CD4-positive, alpha-beta memory T cell (primary cell): ENCODE measurements around the gene ASB16. TPM values are rescaled to one million over a fixed set of nuclear protein-coding genes. Genes with fewer than 3 reads are reported as not detected.
A peak's percentile ranks its signal among the peaks of the same experiment; 100 is the strongest.

Experiments used
- CTCF ChIA-PET: fragments of 350-600 bp; sonication (Branson Sonifier 250); formaldehyde crosslinking; loops from one replicate; lab custom pipeline; 2021; ENCODE audit warnings: inconsistent platforms; ENCODE audit not compliant: partially characterized antibody; lab: Charles Lee
- POLR2A ChIA-PET: fragments of 350-600 bp; sonication (Branson Sonifier 250); formaldehyde crosslinking; loops from one replicate; lab custom pipeline; 2021; ENCODE audit not compliant: partially characterized antibody; lab: Charles Lee
- DNase-seq, 5 donors: peaks; one replicate each; pipeline versions ENCODE4 v3.0.0 to v3.0.0-alpha.2; 2020 to 2022; ENCODE audit warnings: mixed read lengths in 1 of 5
- H3K27ac ChIP-seq: one replicate; pipeline ENCODE4 v1.7.0; 2013; ENCODE audit warnings: low read depth, low read length
- H3K27me3 ChIP-seq: 2 replicates; pipeline ENCODE4 v1.7.0; 2013; ENCODE audit warnings: mild to moderate bottlenecking, low read length, moderate library complexity; ENCODE audit not compliant: insufficient read depth
- H3K36me3 ChIP-seq: 2 replicates; pipeline ENCODE4 v1.7.0; 2013; ENCODE audit warnings: mild to moderate bottlenecking, low read length, moderate library complexity; ENCODE audit not compliant: insufficient read depth
- H3K4me1 ChIP-seq: 2 replicates; pipeline ENCODE4 v1.7.0; 2013; ENCODE audit warnings: mild to moderate bottlenecking, low read length, moderate library complexity; ENCODE audit not compliant: insufficient read depth
- H3K4me3 ChIP-seq, 2 donors: one replicate each; pipeline ENCODE4 v1.7.0; 2013; ENCODE audit warnings: low read length in 2 of 2, mild to moderate bottlenecking in 1 of 2
- H3K9me3 ChIP-seq, 2 donors: one replicate each; pipeline ENCODE4 v1.7.0; 2013; ENCODE audit warnings: low read length in 2 of 2, control low read depth in 1 of 2; ENCODE audit not compliant: control insufficient read depth in 1 of 2
- H3K27ac Mint-ChIP-seq, 7 donors: one replicate each; pipeline ENCODE4 v1.8.0; 2020 to 2021; ENCODE audit warnings: mixed read lengths in 7 of 7, mild to moderate bottlenecking in 6 of 7, inconsistent platforms in 3 of 7, moderate library complexity in 3 of 7
- H3K27me3 Mint-ChIP-seq, 2 donors: one replicate each; pipeline ENCODE4 v1.8.0; 2020 to 2021; ENCODE audit warnings: mixed read lengths in 2 of 2
- H3K36me3 Mint-ChIP-seq, 2 donors: one replicate each; pipeline ENCODE4 v1.8.0; 2020 to 2021; ENCODE audit warnings: mixed read lengths in 2 of 2, inconsistent platforms in 1 of 2, mild to moderate bottlenecking in 1 of 2
- H3K4me1 Mint-ChIP-seq, 4 donors: one replicate each; pipeline ENCODE4 v1.8.0; 2020 to 2021; ENCODE audit warnings: mixed read lengths in 4 of 4, mild to moderate bottlenecking in 1 of 4
- H3K4me3 Mint-ChIP-seq, 8 donors: one replicate each; pipeline ENCODE4 v1.8.0; 2020 to 2021; ENCODE audit warnings: mixed read lengths in 8 of 8, mild to moderate bottlenecking in 7 of 8, moderate library complexity in 6 of 8, inconsistent platforms in 3 of 8
- H3K9me3 Mint-ChIP-seq, 8 donors: one replicate each; pipeline ENCODE4 v1.8.0; 2020 to 2021; ENCODE audit warnings: mixed read lengths in 8 of 8, mild to moderate bottlenecking in 5 of 8, inconsistent platforms in 3 of 8, moderate library complexity in 1 of 8
- intact Hi-C: fragments of 100-400 bp; cut with micrococcal nuclease; formaldehyde crosslinking; loops from one replicate; pipeline ENCODE4 v1.15.1; 2023
- polyA plus RNA-seq, 2 donors: library from polyadenylated mRNA; unstranded; fragments of 300-500 nt; fragmentation: Illumina TruSeq; gene quantifications; one replicate each; pipeline ENCODE4 v1.2.3, GENCODE V29; 2021
- total RNA-seq, 2 experiments: library from RNA; stranded (reverse); gene quantifications; one replicate each; pipeline ENCODE4 v1.2.3, GENCODE V29; 2021

The ASB16 gene
- total and polyA plus RNA-seq, 4 experiments from 2014 or later = 0.14 TPM; not detected in 3

GRCh38 chr17:44170135-44170498 is 387 bp upstream of the ASB16 start:
- POLR2A ChIA-PET = no interaction called here

DNA sequence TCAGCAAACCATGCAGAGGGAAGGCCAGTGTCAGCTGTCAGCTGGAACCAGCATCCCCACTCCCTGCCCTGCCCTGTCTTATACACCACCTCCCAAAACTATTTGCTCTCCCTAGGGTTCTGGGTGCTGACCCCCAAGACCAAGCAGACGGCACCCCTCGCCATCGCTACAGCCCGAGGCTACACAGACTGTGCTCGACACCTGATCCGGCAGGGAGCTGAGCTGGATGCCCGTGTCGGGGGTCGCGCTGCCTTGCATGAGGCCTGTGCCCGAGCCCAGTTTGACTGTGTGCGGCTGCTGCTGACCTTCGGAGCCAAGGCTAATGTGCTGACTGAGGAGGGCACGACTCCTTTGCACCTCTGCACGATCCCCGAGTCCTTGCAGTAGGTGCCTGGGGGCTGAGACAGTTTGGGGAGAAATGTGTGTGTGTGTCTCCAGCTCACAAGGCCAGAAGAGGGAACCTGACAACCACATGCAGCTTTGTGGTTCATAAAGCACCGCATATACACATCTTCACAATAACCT is 1.5 kb downstream of the ASB16 start:
- Mint-ChIP-seq H3K4me1 (peaks cover 5 to 16% (median 10%) of the 10 kb centered on the region in 4 donors), H3K9me3 (no peaks in the 10 kb centered on the region), H3K27ac (peak overlapping the region in 4 of 7 donors; percentile 21 to 83 (median 51)), H3K27me3 (no peaks in the 10 kb centered on the region), H3K4me3 (no peak overlapping the region), H3K36me3 (peaks cover 0 to 8% of the 10 kb centered on the region in 2 donors)
- intact Hi-C loops = no loop called here
- H3K27me3 ChIP-seq = no peaks in the 10 kb centered on the region
- no peaks in the 10 kb centered on the region for H3K36me3 ChIP-seq
- POLR2A ChIA-PET = interaction anchor here (0.9 to 1.7 kb wide), 4 partner anchors 12 to 155 kb away, joined by 3 to 12 read pairs (median 4); partner anchors contain the start of gene ATXN7L3
- peaks cover 6% of the 10 kb centered on the region for H3K4me1 ChIP-seq
- H3K9me3 ChIP-seq = no peaks in the 10 kb centered on the region
- no peak for DNase-seq
- H3K4me3 ChIP-seq = no peak overlapping the region
- no peak overlapping the region for H3K27ac ChIP-seq
- CTCF ChIA-PET = interaction anchor here (1.1 to 1.3 kb wide), 2 partner anchors 38 to 228 kb away, joined by 3 to 5 read pairs; no protein-coding TSS in a partner anchor

More at GRCh38 chr17:44170135-44170498, 387 bp upstream of the ASB16 start:
- Mint-ChIP-seq H3K27ac (peak overlapping the region in 2 of 7 donors; percentile 63 to 89), H3K36me3 (no peaks in the 10 kb centered on the region), H3K4me3 (no peak overlapping the region), H3K9me3 (no peaks in the 10 kb centered on the region), H3K27me3 (no peaks in the 10 kb centered on the region), H3K4me1 (peaks cover 5 to 16% (median 9%) of the 10 kb centered on the region in 4 donors)
- H3K9me3 ChIP-seq = no peaks in the 10 kb centered on the region
- intact Hi-C loops = no loop called here
- DNase-seq = no peak
- no peak overlapping the region for H3K27ac ChIP-seq
- no peaks in the 10 kb centered on the region for H3K27me3 ChIP-seq
- no peak overlapping the region for H3K4me3 ChIP-seq
- CTCF ChIA-PET = interaction anchor here (0.6 to 1.2 kb wide), 2 partner anchors 15 to 376 kb away, joined by 3 to 4 read pairs; no protein-coding TSS in a partner anchor
- peaks cover 6% of the 10 kb centered on the region for H3K4me1 ChIP-seq
- no peaks in the 10 kb centered on the region for H3K36me3 ChIP-seq

GRCh38 chr17:44174427-44174826 is 3.9 kb downstream of the ASB16 start:
- H3K27me3 Mint-ChIP-seq = no peaks in the 10 kb centered on the region
- ChIA-PET CTCF (interaction anchor here (1.4 to 1.5 kb wide), 2 partner anchors 11 to 36 kb away, joined by 6 to 7 read pairs; no protein-coding TSS in a partner anchor), POLR2A (interaction anchor here (1.3 kb wide), 1 partner anchor 11 kb away, joined by 3 read pairs; no protein-coding TSS in a partner anchor)
- H3K4me3 Mint-ChIP-seq = no peak overlapping the region
- Histone ChIP-seq H3K36me3 (peaks cover 6% of the 10 kb centered on the region), H3K27ac (no peak overlapping the region), H3K9me3 (no peaks in the 10 kb centered on the region), H3K4me3 (no peak overlapping the region), H3K4me1 (no peaks in the 10 kb centered on the region), H3K27me3 (no peaks in the 10 kb centered on the region)
- peaks cover 5 to 17% of the 10 kb centered on the region in 2 donors for H3K36me3 Mint-ChIP-seq
- H3K9me3 Mint-ChIP-seq = no peaks in the 10 kb centered on the region
- H3K4me1 Mint-ChIP-seq = peaks cover 0 to 6% (median 2%) of the 10 kb centered on the region in 4 donors
- intact Hi-C loops = no loop called here
- no peak for DNase-seq
- H3K27ac Mint-ChIP-seq = peak overlapping the region in 2 of 7 donors; percentile 30 to 48

- Histone ChIP-seq H3K4me1 (no peaks in the 10 kb centered on the region), H3K36me3 (peaks cover 6% of the 10 kb centered on the region), H3K27ac (no peak overlapping the region), H3K4me3 (no peak overlapping the region), H3K27me3 (no peaks in the 10 kb centered on the region), H3K9me3 (no peaks in the 10 kb centered on the region)
- Mint-ChIP-seq H3K27me3 (no peaks in the 10 kb centered on the region), H3K9me3 (no peaks in the 10 kb centered on the region), H3K4me3 (no peak overlapping the region), H3K27ac (peak overlapping the region in 2 of 7 donors; percentile 25 to 31), H3K36me3 (peaks cover 5 to 17% of the 10 kb centered on the region in 2 donors), H3K4me1 (peaks cover 0 to 5% (median 0%) of the 10 kb centered on the region in 4 donors)
- no peak for DNase-seq
- intact Hi-C loops = no loop called here
- CTCF ChIA-PET = interaction anchor here (1.1 to 1.6 kb wide), 2 partner anchors 9 to 31 kb away, joined by 3 read pairs; no protein-coding TSS in a partner anchor
- POLR2A ChIA-PET = interaction anchor here (1.4 kb wide), 1 partner anchor 10 kb away, joined by 8 read pairs; the partner anchor contains the start of gene TMUB2
Observed at GRCh38 chr17:44176257-44176656, 5.8 kb downstream of the ASB16 start.

DNA sequence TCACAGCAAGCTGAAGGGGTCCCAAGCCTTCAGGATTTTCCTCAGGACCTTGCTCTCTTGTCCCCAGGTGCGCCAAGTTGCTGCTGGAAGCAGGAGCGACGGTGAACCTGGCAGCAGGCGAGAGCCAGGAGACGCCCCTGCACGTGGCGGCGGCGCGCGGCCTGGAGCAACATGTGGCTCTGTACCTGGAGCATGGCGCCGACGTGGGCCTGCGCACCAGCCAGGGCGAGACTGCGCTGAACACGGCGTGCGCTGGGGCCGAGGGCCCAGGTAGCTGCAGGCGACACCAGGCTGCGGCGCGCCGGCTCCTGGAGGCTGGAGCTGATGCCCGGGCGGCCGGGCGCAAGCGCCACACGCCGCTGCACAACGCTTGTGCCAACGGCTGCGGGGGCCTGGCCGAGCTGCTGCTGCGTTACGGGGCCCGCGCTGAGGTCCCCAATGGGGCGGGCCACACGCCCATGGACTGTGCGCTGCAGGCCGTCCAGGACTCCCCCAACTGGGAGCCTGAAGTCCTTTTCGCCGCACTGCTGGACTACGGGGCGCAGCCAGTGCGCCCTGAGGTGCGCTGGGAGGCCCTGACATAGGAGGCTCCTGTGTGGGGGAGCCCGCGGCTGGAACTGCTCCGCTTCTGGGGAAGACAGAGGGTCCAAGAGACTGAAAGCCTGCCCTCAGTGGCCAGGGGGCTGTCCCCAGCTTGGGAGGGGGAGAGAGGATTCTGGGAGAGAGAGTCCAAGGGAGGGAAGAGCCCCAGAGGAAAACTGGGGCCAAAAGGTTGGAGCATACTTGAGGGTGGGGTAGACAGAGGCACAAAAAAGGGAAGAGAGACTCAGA is 6.4 kb downstream of the ASB16 start:
- Histone ChIP-seq H3K27me3 (no peaks in the 10 kb centered on the region), H3K4me3 (no peak overlapping the region), H3K27ac (no peak overlapping the region), H3K4me1 (no peaks in the 10 kb centered on the region), H3K36me3 (peaks cover 11% of the 10 kb centered on the region), H3K9me3 (no peaks in the 10 kb centered on the region)
- ChIA-PET CTCF (interaction anchor here (1.1 to 1.6 kb wide), 2 partner anchors 10 to 31 kb away, joined by 3 read pairs; no protein-coding TSS in a partner anchor), POLR2A (interaction anchor here (1.4 kb wide), 1 partner anchor 9 kb away, joined by 8 read pairs; the partner anchor contains the start of gene TMUB2)
- H3K4me1 Mint-ChIP-seq = peaks cover 3 to 8% (median 3%) of the 10 kb centered on the region in 4 donors
- peaks cover 9 to 21% of the 10 kb centered on the region in 2 donors for H3K36me3 Mint-ChIP-seq
- H3K4me3 Mint-ChIP-seq = no peak overlapping the region
- H3K27ac Mint-ChIP-seq = peak overlapping the region in 1 of 7 donors; percentile 31
- no peaks in the 10 kb centered on the region for H3K9me3 Mint-ChIP-seq
- intact Hi-C loops = no loop called here
- DNase-seq = no peak
- no peaks in the 10 kb centered on the region for H3K27me3 Mint-ChIP-seq

DNA sequence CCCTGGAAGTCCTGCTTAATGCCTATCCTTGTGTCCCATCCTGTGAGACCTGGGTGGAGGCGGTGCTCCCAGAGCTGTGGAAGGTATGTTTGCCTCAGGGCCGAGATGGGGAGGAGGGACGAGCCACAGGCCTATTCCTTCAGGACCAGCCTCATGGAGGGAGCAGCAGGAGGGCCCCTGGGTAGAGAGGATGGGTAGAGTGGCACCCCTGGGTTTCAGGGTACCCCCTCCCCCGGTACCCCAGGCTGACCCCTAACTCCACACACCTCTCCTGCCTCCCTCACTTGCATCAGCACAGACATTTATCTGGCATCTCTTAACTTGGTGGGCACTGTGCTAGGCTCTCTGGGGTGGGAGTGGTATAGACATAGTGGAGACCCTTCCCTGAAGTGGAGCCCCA is 7.1 kb downstream of the ASB16 start:
- H3K4me3 Mint-ChIP-seq = no peak overlapping the region
- intact Hi-C loops = no loop called here
- H3K9me3 Mint-ChIP-seq = no peaks in the 10 kb centered on the region
- H3K36me3 Mint-ChIP-seq = peaks cover 13 to 27% of the 10 kb centered on the region in 2 donors
- no peak for DNase-seq
- H3K27ac Mint-ChIP-seq = no peak overlapping the region
- no peaks in the 10 kb centered on the region for H3K4me1 ChIP-seq
- peaks cover 16% of the 10 kb centered on the region for H3K36me3 ChIP-seq
- POLR2A ChIA-PET = no interaction called here
- no peak overlapping the region for H3K4me3 ChIP-seq
- H3K27ac ChIP-seq = no peak overlapping the region
- H3K4me1 Mint-ChIP-seq = peaks cover 3 to 11% (median 8%) of the 10 kb centered on the region in 4 donors
- no peaks in the 10 kb centered on the region for H3K9me3 ChIP-seq
- CTCF ChIA-PET = no interaction called here
- no peaks in the 10 kb centered on the region for H3K27me3 ChIP-seq
- no peaks in the 10 kb centered on the region for H3K27me3 Mint-ChIP-seq

GRCh38 chr17:44178133-44178532 is 7.6 kb downstream of the ASB16 start:
- Mint-ChIP-seq H3K36me3 (peaks cover 13 to 27% of the 10 kb centered on the region in 2 donors), H3K27me3 (no peaks in the 10 kb centered on the region), H3K4me3 (no peak overlapping the region), H3K27ac (peak overlapping the region in 1 of 7 donors; percentile 10), H3K4me1 (peaks cover 3 to 12% (median 10%) of the 10 kb centered on the region in 4 donors), H3K9me3 (no peaks in the 10 kb centered on the region)
- intact Hi-C loops = no loop called here
- Histone ChIP-seq H3K4me1 (peaks cover 3% of the 10 kb centered on the region), H3K27ac (no peak overlapping the region), H3K36me3 (peaks cover 19% of the 10 kb centered on the region), H3K9me3 (no peaks in the 10 kb centered on the region), H3K27me3 (no peaks in the 10 kb centered on the region), H3K4me3 (no peak overlapping the region)
- DNase-seq = no peak
- ChIA-PET CTCF (no interaction called here), POLR2A (no interaction called here)
